ENCODE results near the gene HNF1B.

The HNF1B gene

GRCh38 chr17:37661400-37662014, 83.4 kb downstream of the HNF1B start:
- no peak for DNase-seq

GRCh38 chr17:37659925-37660324, 84.9 kb downstream of the HNF1B start:
- DNase-seq: no peak

- no peak for DNase-seq
Measured at GRCh38 chr17:37657202-37657601, 87.7 kb downstream of the HNF1B start.

- DNase-seq: no peak
Measured at GRCh38 chr17:37651849-37652248, 93.0 kb downstream of the HNF1B start.

- peak; percentile 59 to 67 (median 61) for DNase-seq
Measured at GRCh38 chr17:37650419-37651003, 94.3 kb downstream of the HNF1B start.

GRCh38 chr17:37648555-37648954, 96.3 kb downstream of the HNF1B start:
- peak; percentile 73 to 94 (median 89) for DNase-seq

GRCh38 chr17:37647856-37648255, 97.0 kb downstream of the HNF1B start:
- DNase-seq: no peak

- DNase-seq: no peak
Measured at GRCh38 chr17:37643869-37644268, 101.0 kb downstream of the HNF1B start.

GRCh38 chr17:37643118-37643766, 101.6 kb downstream of the HNF1B start, which contains the start of gene DDX52:
TSS of gene DDX52 (minus strand) at chr17:37643446. CDS start at chr17:37643420, 26 bp downstream.
- peak; percentile 96 to 98 (median 96) for DNase-seq

- peak; percentile 27 to 52 (median 39) for DNase-seq
Measured at GRCh38 chr17:37642681-37643080, 102.2 kb downstream of the HNF1B start.

GRCh38 chr17:37640015-37640414, 104.8 kb downstream of the HNF1B start:
- no peak for DNase-seq

GRCh38 chr17:37637956-37638355, 106.9 kb downstream of the HNF1B start:
- no peak for DNase-seq

All from suppressor macrophage treated with lipopolysaccharide for 1 hour (primary cell).